ENCODE measurements around the gene BIN2.

Gene BIN2

DNA sequence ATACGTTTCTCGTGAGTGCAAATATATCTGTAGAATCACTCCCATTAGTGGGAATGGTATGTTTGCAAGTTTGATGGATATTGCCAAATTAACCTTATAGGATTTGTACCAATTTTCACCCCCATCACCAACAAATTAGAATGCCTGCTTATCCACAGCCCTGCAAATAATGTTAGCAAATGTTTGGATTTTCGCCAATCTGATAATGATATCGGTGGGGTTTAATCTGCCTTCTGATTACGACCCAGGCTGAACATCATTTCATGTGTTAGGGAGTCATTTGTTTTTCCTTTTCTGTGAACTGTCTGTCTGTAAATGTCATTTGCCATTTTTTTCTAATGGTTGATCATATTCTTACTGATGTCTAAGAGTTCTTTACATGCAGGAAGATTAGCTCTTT lies 89.4 kb downstream of the BIN2 start:
- Histone ChIP-seq H3K4me1 (ENCODE audit: low read length) (0 out of 2 replicates have a peak, but pooled peaks cover 3% of the 10 kb centered on the region), H3F3A (ENCODE audit: insufficient read depth, low read length) (peaks cover 10% of the 10 kb centered on the region), H3K27me3 (replicated peaks; ENCODE audit: insufficient read depth, low read length) (no peaks in the 10 kb centered on the region), H3K36me3 (replicated peaks; ENCODE audit: insufficient read depth, low read length) (no peaks in the 10 kb centered on the region), H4K20me1 (ENCODE audit: insufficient read depth, low read length) (no peaks in the 10 kb centered on the region), H3K9ac (ENCODE audit: low read length) (no peak overlapping the region), H3K9me3 (replicated peaks; ENCODE audit: insufficient read depth, low read length) (no peaks in the 10 kb centered on the region), H3K4me2 (ENCODE audit: low read depth, low read length) (no peak overlapping the region), H2AFZ (ENCODE audit: low read length) (no peak overlapping the region), H3K79me2 (ENCODE audit: low read length) (peaks cover 9% of the 10 kb centered on the region), H3K27ac (ENCODE audit: low read length) (no peak overlapping the region), H3K4me3 (ENCODE audit: low read length) (no peak overlapping the region), H3K9me2 (replicated peaks; ENCODE audit: insufficient read depth, low read length) (no peaks in the 10 kb centered on the region)
- TF ChIP-seq EZH2phosphoT487 (IDR thresholded peaks at IDR 0.05; ENCODE audit: low read length) = no peak
- TF ChIP-seq, protein P1, sequence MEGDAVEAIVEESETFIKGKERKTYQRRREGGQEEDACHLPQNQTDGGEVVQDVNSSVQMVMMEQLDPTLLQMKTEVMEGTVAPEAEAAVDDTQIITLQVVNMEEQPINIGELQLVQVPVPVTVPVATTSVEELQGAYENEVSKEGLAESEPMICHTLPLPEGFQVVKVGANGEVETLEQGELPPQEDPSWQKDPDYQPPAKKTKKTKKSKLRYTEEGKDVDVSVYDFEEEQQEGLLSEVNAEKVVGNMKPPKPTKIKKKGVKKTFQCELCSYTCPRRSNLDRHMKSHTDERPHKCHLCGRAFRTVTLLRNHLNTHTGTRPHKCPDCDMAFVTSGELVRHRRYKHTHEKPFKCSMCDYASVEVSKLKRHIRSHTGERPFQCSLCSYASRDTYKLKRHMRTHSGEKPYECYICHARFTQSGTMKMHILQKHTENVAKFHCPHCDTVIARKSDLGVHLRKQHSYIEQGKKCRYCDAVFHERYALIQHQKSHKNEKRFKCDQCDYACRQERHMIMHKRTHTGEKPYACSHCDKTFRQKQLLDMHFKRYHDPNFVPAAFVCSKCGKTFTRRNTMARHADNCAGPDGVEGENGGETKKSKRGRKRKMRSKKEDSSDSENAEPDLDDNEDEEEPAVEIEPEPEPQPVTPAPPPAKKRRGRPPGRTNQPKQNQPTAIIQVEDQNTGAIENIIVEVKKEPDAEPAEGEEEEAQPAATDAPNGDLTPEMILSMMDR (IDR thresholded peaks at IDR 0.05; ENCODE audit: low read length) = no peak
- TF ChIP-seq EZH2 (optimal IDR thresholded peaks at IDR 0.05; ENCODE audit: low read depth, low read length) = no peak
- no peak for DNase-seq

DNA sequence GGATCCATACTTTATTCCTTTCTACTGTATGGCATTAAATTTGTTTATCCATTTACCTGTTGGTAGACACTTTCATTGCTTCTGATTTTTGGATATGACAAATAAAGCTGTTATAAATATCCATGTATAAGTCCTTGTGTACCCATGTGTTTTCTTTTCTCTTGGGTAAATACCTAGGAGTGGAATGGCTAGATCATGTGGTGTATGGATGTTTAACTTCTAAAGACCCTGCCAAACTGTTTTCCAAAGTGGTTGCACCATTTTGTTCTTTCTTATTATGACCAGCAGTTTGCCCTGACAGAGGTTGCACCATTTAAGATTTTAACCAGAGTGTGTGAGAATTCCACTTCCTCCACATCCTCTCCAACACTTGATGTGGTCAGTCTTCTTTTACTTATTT lies 91.3 kb downstream of the BIN2 start:
- TF ChIP-seq, protein P1 (IDR thresholded peaks at IDR 0.05; ENCODE audit: low read length) = no peak
- TF ChIP-seq EZH2 (optimal IDR thresholded peaks at IDR 0.05; ENCODE audit: low read depth, low read length) (no peak), EZH2phosphoT487 (IDR thresholded peaks at IDR 0.05; ENCODE audit: low read length) (no peak)
- Histone ChIP-seq H3K9ac (ENCODE audit: low read length) (no peak overlapping the region), H2AFZ (ENCODE audit: low read length) (no peak overlapping the region), H3K27ac (ENCODE audit: low read length) (no peak overlapping the region), H3F3A (ENCODE audit: insufficient read depth, low read length) (no peaks in the 10 kb centered on the region), H3K4me1 (ENCODE audit: low read length) (no peaks in the 10 kb centered on the region), H3K4me3 (ENCODE audit: low read length) (no peak overlapping the region), H3K4me2 (ENCODE audit: low read depth, low read length) (no peak overlapping the region), H4K20me1 (ENCODE audit: insufficient read depth, low read length) (no peaks in the 10 kb centered on the region), H3K27me3 (replicated peaks; ENCODE audit: insufficient read depth, low read length) (no peaks in the 10 kb centered on the region), H3K79me2 (ENCODE audit: low read length) (no peaks in the 10 kb centered on the region), H3K36me3 (replicated peaks; ENCODE audit: insufficient read depth, low read length) (no peaks in the 10 kb centered on the region), H3K9me2 (replicated peaks; ENCODE audit: insufficient read depth, low read length) (no peaks in the 10 kb centered on the region), H3K9me3 (replicated peaks; ENCODE audit: insufficient read depth, low read length) (no peaks in the 10 kb centered on the region)
- DNase-seq = no peak

All from MM.1S (cell line).